Measurements from ENCODE around the gene TBCCD1. TPM values are rescaled to one million over a fixed set of nuclear protein-coding genes. Genes with fewer than 3 reads are reported as not detected.

The TBCCD1 gene
- total and polyA plus RNA-seq, 12 donors = 3.3 to 21.0 (median 9.4) TPM

DNA sequence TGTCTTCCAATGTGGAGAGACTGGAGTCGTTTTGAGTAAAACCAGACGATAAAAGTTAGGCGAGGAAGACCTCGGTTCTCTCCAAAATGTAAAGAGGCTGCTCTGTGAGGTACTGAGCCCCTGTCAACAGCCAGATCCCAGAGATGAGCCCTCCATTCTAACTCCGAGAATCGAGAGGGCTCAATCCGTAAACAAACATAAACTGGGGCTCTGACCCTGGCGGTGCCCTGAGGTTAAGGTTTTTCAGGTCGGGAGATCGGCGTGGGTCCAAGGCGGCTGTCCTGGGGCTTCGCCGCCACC lies 417 bp downstream of the TBCCD1 start:
- H3K27me3 ChIP-seq = no peaks in the 10 kb centered on the region
- no peak for DNase-seq
- peaks cover 0 to 15% of the 10 kb centered on the region in 2 donors for H3K36me3 ChIP-seq (replicated peaks in 1 of 2)
- H3K9me3 ChIP-seq (replicated peaks in 1 of 3) = no peaks in the 10 kb centered on the region
- H3K27ac ChIP-seq = peak overlapping the region in 4 of 5 donors; percentile 80 to 92 (median 86)
- H3K4me3 ChIP-seq = peak overlapping the region in 3 of 4 donors; percentile 46 to 96 (median 76)
- intact Hi-C loops (cut with DNase I) = no loop called here
- WGBS, 4 donors = 0 to 1% (median 1%) methylated on average over 8 to 14 of the region's 14 CpGs
- H3K4me1 ChIP-seq (replicated peaks in 1 of 2) = peaks cover 23 to 42% of the 10 kb centered on the region in 2 donors
- TF ChIP-seq, protein P1, sequence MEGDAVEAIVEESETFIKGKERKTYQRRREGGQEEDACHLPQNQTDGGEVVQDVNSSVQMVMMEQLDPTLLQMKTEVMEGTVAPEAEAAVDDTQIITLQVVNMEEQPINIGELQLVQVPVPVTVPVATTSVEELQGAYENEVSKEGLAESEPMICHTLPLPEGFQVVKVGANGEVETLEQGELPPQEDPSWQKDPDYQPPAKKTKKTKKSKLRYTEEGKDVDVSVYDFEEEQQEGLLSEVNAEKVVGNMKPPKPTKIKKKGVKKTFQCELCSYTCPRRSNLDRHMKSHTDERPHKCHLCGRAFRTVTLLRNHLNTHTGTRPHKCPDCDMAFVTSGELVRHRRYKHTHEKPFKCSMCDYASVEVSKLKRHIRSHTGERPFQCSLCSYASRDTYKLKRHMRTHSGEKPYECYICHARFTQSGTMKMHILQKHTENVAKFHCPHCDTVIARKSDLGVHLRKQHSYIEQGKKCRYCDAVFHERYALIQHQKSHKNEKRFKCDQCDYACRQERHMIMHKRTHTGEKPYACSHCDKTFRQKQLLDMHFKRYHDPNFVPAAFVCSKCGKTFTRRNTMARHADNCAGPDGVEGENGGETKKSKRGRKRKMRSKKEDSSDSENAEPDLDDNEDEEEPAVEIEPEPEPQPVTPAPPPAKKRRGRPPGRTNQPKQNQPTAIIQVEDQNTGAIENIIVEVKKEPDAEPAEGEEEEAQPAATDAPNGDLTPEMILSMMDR (IDR thresholded peaks at IDR 0.05) = no peak
- TF ChIP-seq POLR2A (IDR thresholded peaks at IDR 0.05) = no peak

DNA sequence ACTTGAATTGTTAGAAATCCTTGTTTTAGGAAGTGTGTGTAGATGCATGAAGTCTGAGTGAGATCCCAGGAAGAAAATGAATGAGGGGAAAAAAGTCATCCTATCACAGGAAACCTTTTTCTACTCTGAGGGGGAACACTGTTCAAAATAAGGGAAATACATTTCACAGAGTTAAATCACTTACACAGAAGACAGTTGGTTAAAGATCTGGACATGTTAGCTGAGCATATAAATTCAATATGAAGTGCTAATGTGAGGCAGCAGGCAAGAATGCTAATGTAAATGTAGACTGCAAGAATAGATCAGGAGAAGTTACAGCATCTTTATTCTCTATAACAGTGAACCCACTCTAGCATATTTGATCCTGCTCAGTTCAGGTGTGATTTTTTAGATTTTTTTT lies 2.6 kb downstream of the TBCCD1 start:
- intact Hi-C loops (cut with DNase I) = no loop called here
- peaks cover 12 to 39% of the 10 kb centered on the region in 2 donors for H3K4me1 ChIP-seq (replicated peaks in 1 of 2)
- no peak for DNase-seq
- no peak overlapping the region for H3K27ac ChIP-seq
- H3K9me3 ChIP-seq (replicated peaks in 1 of 3) = no peaks in the 10 kb centered on the region
- no peaks in the 10 kb centered on the region for H3K27me3 ChIP-seq
- no peak overlapping the region for H3K4me3 ChIP-seq
- TF ChIP-seq, protein P1 (IDR thresholded peaks at IDR 0.05) = no peak
- peaks cover 0 to 15% of the 10 kb centered on the region in 2 donors for H3K36me3 ChIP-seq (replicated peaks in 1 of 2)

DNA sequence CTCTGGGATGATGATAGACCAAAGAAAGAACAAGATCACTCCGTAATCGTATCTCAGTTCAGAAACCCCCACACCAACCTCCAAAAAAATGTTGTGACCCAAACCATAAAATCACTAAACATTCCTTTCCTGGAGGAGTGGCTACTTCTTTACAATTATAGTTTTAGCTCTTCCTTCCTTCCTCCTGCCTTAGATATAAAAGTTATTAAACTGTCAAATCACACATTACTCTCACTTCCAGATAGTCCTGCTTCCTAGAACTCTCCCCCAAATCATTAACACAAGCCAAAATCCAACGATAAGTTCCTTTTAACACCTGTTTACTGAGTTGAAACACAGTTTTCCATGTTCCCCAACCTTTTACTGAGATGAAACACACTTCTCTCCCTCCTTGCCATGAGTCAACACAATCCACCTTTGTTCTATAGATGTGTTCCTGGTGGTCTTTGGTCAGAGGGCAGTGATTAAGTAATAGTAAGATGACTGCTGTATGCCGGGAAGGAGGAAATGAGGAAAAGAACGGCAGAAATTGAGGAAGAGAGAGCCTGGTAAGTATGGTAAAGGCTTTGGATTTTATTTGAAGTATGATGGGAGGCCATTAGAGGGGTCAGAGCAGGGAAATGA lies 14.6 kb downstream of the TBCCD1 start:
- 75 to 83% (median 76%) methylated on average over 5 of the region's 5 CpGs for WGBS, 4 donors
- TF ChIP-seq POLR2A (IDR thresholded peaks at IDR 0.05) = no peak
- TF ChIP-seq, protein P1 (IDR thresholded peaks at IDR 0.05) = no peak
- Histone ChIP-seq H3K9me3 (replicated peaks in 1 of 3) (no peaks in the 10 kb centered on the region), H3K27me3 (no peaks in the 10 kb centered on the region), H3K36me3 (replicated peaks in 1 of 2) (peaks cover 0 to 58% of the 10 kb centered on the region in 2 donors), H3K4me1 (replicated peaks in 1 of 2) (no peaks in the 10 kb centered on the region), H3K4me3 (no peak overlapping the region), H3K27ac (no peak overlapping the region)
- DNase-seq = no peak
- intact Hi-C loops (cut with DNase I) = no loop called here

DNA sequence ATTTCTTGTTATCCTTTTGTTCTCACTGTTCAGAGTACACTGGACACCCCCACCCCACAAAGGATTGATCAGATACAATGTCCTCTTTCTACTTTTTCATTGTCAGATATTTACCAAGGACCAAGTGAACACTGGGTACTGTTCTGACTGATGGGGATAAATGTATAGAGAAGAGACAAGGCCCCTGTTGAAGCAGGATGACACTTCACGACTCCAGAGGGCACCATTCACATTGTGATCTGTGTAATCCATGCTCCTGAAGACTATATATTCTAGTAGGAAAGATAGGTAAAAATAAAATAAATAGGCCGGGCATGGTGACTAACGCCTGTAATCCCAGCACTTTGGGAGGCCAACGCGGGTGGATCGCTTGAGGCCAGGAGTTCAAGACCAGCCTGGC lies 15.8 kb downstream of the TBCCD1 start:
- intact Hi-C loops (cut with DNase I) = no loop called here
- no peak overlapping the region for H3K4me3 ChIP-seq
- WGBS, 4 donors = 85 to 95% (median 91%) methylated on average over 6 of the region's 6 CpGs
- no peak for TF ChIP-seq POLR2A (IDR thresholded peaks at IDR 0.05)
- TF ChIP-seq, protein P1 (IDR thresholded peaks at IDR 0.05) = no peak
- no peak for DNase-seq
- no peaks in the 10 kb centered on the region for H3K27me3 ChIP-seq
- H3K9me3 ChIP-seq (replicated peaks in 1 of 3) = no peaks in the 10 kb centered on the region
- H3K27ac ChIP-seq = no peak overlapping the region
- H3K36me3 ChIP-seq (replicated peaks in 1 of 2) = peaks cover 0 to 47% of the 10 kb centered on the region in 2 donors
- no peaks in the 10 kb centered on the region for H3K4me1 ChIP-seq (replicated peaks in 1 of 2)
